ENCODE results near the gene IDNK.
"Not testable (repeated sequence)": the region's sequence is repeated elsewhere in the genome, so short reads cannot be mapped to it uniquely, and the experiment has no call there.

The IDNK gene

GRCh38 chr9:83613298-83613697 lies 9.6 kb upstream of the IDNK start:
- not testable (repeated sequence) for H3K4me3 ChIP-seq (ENCODE audit: low read length); DNase-seq (ENCODE audit: low read depth); H3K9ac ChIP-seq (ENCODE audit: low read length); H3K9me3 ChIP-seq (ENCODE audit: control insufficient read depth, low read length); H3K27me3 ChIP-seq (replicated peaks; ENCODE audit: control insufficient read depth, insufficient read depth, low read length); H3K4me1 ChIP-seq (ENCODE audit: control insufficient read depth, insufficient read depth, low read length); H3K36me3 ChIP-seq (ENCODE audit: control insufficient read depth, insufficient read depth, low read length, severe bottlenecking)

- no peak for DNase-seq (ENCODE audit: low read depth)
- H3K4me1 ChIP-seq (ENCODE audit: control insufficient read depth, insufficient read depth, low read length) = no peaks in the 10 kb centered on the region
- peaks cover 4% of the 10 kb centered on the region for H3K27me3 ChIP-seq (replicated peaks; ENCODE audit: control insufficient read depth, insufficient read depth, low read length)
- H3K9me3 ChIP-seq (ENCODE audit: control insufficient read depth, low read length) = no peaks in the 10 kb centered on the region
- no peaks in the 10 kb centered on the region for H3K36me3 ChIP-seq (ENCODE audit: control insufficient read depth, insufficient read depth, low read length, severe bottlenecking)
- no peak overlapping the region for H3K4me3 ChIP-seq (ENCODE audit: low read length)
- H3K9ac ChIP-seq (ENCODE audit: low read length) = no peak overlapping the region
These were observed 5.6 kb upstream of the IDNK start for GRCh38 chr9:83617299-83617698.

GRCh38 chr9:83620841-83621636 lies 1.9 kb upstream of the IDNK start:
- Histone ChIP-seq H3K4me1 (ENCODE audit: control insufficient read depth, insufficient read depth, low read length) (peaks cover 4% of the 10 kb centered on the region), H3K9ac (ENCODE audit: low read length) (no peak overlapping the region), H3K27me3 (replicated peaks; ENCODE audit: control insufficient read depth, insufficient read depth, low read length) (peaks cover 4% of the 10 kb centered on the region), H3K36me3 (ENCODE audit: control insufficient read depth, insufficient read depth, low read length, severe bottlenecking) (no peaks in the 10 kb centered on the region), H3K9me3 (ENCODE audit: control insufficient read depth, low read length) (no peaks in the 10 kb centered on the region), H3K4me3 (ENCODE audit: low read length) (no peak overlapping the region)
- peak; percentile 74 for DNase-seq (ENCODE audit: low read depth)

- Histone ChIP-seq H3K4me1 (ENCODE audit: control insufficient read depth, insufficient read depth, low read length) (peaks cover 4% of the 10 kb centered on the region), H3K4me3 (ENCODE audit: low read length) (peak overlapping the region; percentile 87), H3K27me3 (replicated peaks; ENCODE audit: control insufficient read depth, insufficient read depth, low read length) (peaks cover 4% of the 10 kb centered on the region), H3K36me3 (ENCODE audit: control insufficient read depth, insufficient read depth, low read length, severe bottlenecking) (peaks cover 10% of the 10 kb centered on the region), H3K9me3 (ENCODE audit: control insufficient read depth, low read length) (no peaks in the 10 kb centered on the region), H3K9ac (ENCODE audit: low read length) (peak overlapping the region; percentile 89)
- DNase-seq (ENCODE audit: low read depth) = no peak
These were observed 457 bp upstream of the IDNK start for GRCh38 chr9:83622433-83622938.

- Histone ChIP-seq H3K4me1 (ENCODE audit: control insufficient read depth, insufficient read depth, low read length) (peaks cover 4% of the 10 kb centered on the region), H3K9me3 (ENCODE audit: control insufficient read depth, low read length) (no peaks in the 10 kb centered on the region), H3K4me3 (ENCODE audit: low read length) (peak overlapping the region; percentile 87), H3K9ac (ENCODE audit: low read length) (peak overlapping the region; percentile 89), H3K27me3 (replicated peaks; ENCODE audit: control insufficient read depth, insufficient read depth, low read length) (peaks cover 4% of the 10 kb centered on the region), H3K36me3 (ENCODE audit: control insufficient read depth, insufficient read depth, low read length, severe bottlenecking) (peaks cover 11% of the 10 kb centered on the region)
- no peak for DNase-seq (ENCODE audit: low read depth)
These were observed 735 bp downstream of the IDNK start for GRCh38 chr9:83623679-83624076.

GRCh38 chr9:83625178-83625577 lies 2.2 kb downstream of the IDNK start:
- Histone ChIP-seq H3K4me3 (ENCODE audit: low read length) (no peak overlapping the region), H3K36me3 (ENCODE audit: control insufficient read depth, insufficient read depth, low read length, severe bottlenecking) (peaks cover 11% of the 10 kb centered on the region), H3K27me3 (replicated peaks; ENCODE audit: control insufficient read depth, insufficient read depth, low read length) (peaks cover 4% of the 10 kb centered on the region), H3K9me3 (ENCODE audit: control insufficient read depth, low read length) (no peaks in the 10 kb centered on the region), H3K9ac (ENCODE audit: low read length) (no peak overlapping the region), H3K4me1 (ENCODE audit: control insufficient read depth, insufficient read depth, low read length) (peaks cover 4% of the 10 kb centered on the region)
- DNase-seq (ENCODE audit: low read depth) = no peak

GRCh38 chr9:83628540-83628939 lies 5.6 kb downstream of the IDNK start:
- DNase-seq (ENCODE audit: low read depth) = no peak

GRCh38 chr9:83629433-83630104 lies 6.6 kb downstream of the IDNK start:
- Histone ChIP-seq H3K9me3 (ENCODE audit: control insufficient read depth, low read length) (no peaks in the 10 kb centered on the region), H3K27me3 (replicated peaks; ENCODE audit: control insufficient read depth, insufficient read depth, low read length) (no peaks in the 10 kb centered on the region), H3K36me3 (ENCODE audit: control insufficient read depth, insufficient read depth, low read length, severe bottlenecking) (peaks cover 11% of the 10 kb centered on the region), H3K9ac (ENCODE audit: low read length) (no peak overlapping the region), H3K4me1 (ENCODE audit: control insufficient read depth, insufficient read depth, low read length) (no peaks in the 10 kb centered on the region), H3K4me3 (ENCODE audit: low read length) (no peak overlapping the region)
- DNase-seq (ENCODE audit: low read depth) = no peak

More at GRCh38 chr9:83628540-83628939, 5.6 kb downstream of the IDNK start:
- Histone ChIP-seq H3K36me3 (ENCODE audit: control insufficient read depth, insufficient read depth, low read length, severe bottlenecking) (peaks cover 11% of the 10 kb centered on the region), H3K4me1 (ENCODE audit: control insufficient read depth, insufficient read depth, low read length) (peaks cover 4% of the 10 kb centered on the region), H3K9ac (ENCODE audit: low read length) (no peak overlapping the region), H3K4me3 (ENCODE audit: low read length) (no peak overlapping the region), H3K27me3 (replicated peaks; ENCODE audit: control insufficient read depth, insufficient read depth, low read length) (no peaks in the 10 kb centered on the region), H3K9me3 (ENCODE audit: control insufficient read depth, low read length) (no peaks in the 10 kb centered on the region)

GRCh38 chr9:83630938-83631457 lies 8.1 kb downstream of the IDNK start:
- no peaks in the 10 kb centered on the region for H3K4me1 ChIP-seq (ENCODE audit: control insufficient read depth, insufficient read depth, low read length)
- peaks cover 11% of the 10 kb centered on the region for H3K36me3 ChIP-seq (ENCODE audit: control insufficient read depth, insufficient read depth, low read length, severe bottlenecking)
- no peaks in the 10 kb centered on the region for H3K27me3 ChIP-seq (replicated peaks; ENCODE audit: control insufficient read depth, insufficient read depth, low read length)
- no peak overlapping the region for H3K4me3 ChIP-seq (ENCODE audit: low read length)
- DNase-seq (ENCODE audit: low read depth) = no peak
- no peaks in the 10 kb centered on the region for H3K9me3 ChIP-seq (ENCODE audit: control insufficient read depth, low read length)
- no peak overlapping the region for H3K9ac ChIP-seq (ENCODE audit: low read length)

GRCh38 chr9:83633255-83633654 lies 10.3 kb downstream of the IDNK start:
- no peak overlapping the region for H3K9ac ChIP-seq (ENCODE audit: low read length)
- DNase-seq (ENCODE audit: low read depth) = no peak
- H3K36me3 ChIP-seq (ENCODE audit: control insufficient read depth, insufficient read depth, low read length, severe bottlenecking) = peaks cover 9% of the 10 kb centered on the region
- H3K4me1 ChIP-seq (ENCODE audit: control insufficient read depth, insufficient read depth, low read length) = no peaks in the 10 kb centered on the region
- no peaks in the 10 kb centered on the region for H3K27me3 ChIP-seq (replicated peaks; ENCODE audit: control insufficient read depth, insufficient read depth, low read length)
- H3K4me3 ChIP-seq (ENCODE audit: low read length) = no peak overlapping the region
- no peaks in the 10 kb centered on the region for H3K9me3 ChIP-seq (ENCODE audit: control insufficient read depth, low read length)

- no peaks in the 10 kb centered on the region for H3K27me3 ChIP-seq (replicated peaks; ENCODE audit: control insufficient read depth, insufficient read depth, low read length)
- H3K9me3 ChIP-seq (ENCODE audit: control insufficient read depth, low read length) = no peaks in the 10 kb centered on the region
- peaks cover 9% of the 10 kb centered on the region for H3K36me3 ChIP-seq (ENCODE audit: control insufficient read depth, insufficient read depth, low read length, severe bottlenecking)
- H3K9ac ChIP-seq (ENCODE audit: low read length) = no peak overlapping the region
- no peak overlapping the region for H3K4me3 ChIP-seq (ENCODE audit: low read length)
- DNase-seq (ENCODE audit: low read depth) = no peak
- no peaks in the 10 kb centered on the region for H3K4me1 ChIP-seq (ENCODE audit: control insufficient read depth, insufficient read depth, low read length)
These were observed 10.7 kb downstream of the IDNK start for GRCh38 chr9:83633676-83634075.
